GM12892 (cell line): Measurements from ENCODE around the gene AANAT.
A peak's percentile ranks its signal among the peaks of the same experiment; 100 is the strongest.

Source experiments
- DNase-seq: peaks from one replicate; pipeline ENCODE4 v3.0.0; 2011; ENCODE audit not compliant: insufficient read length
- FAIRE-seq: peaks from 2 replicates; lab custom pipeline; 2011; peaks lifted over from hg19 to GRCh38; lab: Jason Lieb, UNC
- POLR2A ChIP-seq: IDR thresholded peaks from 2 replicates; pipeline ENCODE4 v1.6.1; 2011; ENCODE audit warnings: low read depth, low read length, control low read depth
- POLR2AphosphoS5 ChIP-seq: IDR thresholded peaks from 2 replicates; pipeline ENCODE4 v1.6.1; 2011; ENCODE audit warnings: low read depth, low read length, control low read depth
- TAF1 ChIP-seq: IDR thresholded peaks from 2 replicates; pipeline ENCODE4 v1.6.1; 2011; ENCODE audit warnings: low read depth, mild to moderate bottlenecking, control low read depth, low read length, borderline replicate concordance

Gene AANAT

DNA sequence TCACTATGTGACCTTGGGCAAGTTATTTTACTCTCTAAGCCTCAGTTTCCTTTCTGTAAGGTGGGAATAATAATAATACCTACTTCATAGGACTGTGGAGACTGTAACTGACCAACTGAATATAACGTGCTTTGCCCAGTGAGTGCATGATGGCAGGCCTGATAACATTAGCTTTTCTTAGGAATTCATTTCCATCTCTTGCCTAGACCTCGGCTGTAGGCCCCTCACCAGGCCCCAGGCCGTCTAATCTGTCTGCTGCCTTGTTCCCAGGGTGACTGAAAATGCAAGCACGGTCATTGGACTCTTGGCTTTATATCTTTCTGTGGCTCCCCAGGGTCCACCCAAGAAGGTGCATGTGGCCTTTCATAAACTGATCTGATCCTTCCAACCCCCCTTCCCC is 7.7 kb upstream of the AANAT start:
- DNase-seq (no peak), FAIRE-seq (no peak)
- TF ChIP-seq TAF1 (no peak), POLR2AphosphoS5 (no peak), POLR2A (no peak)

GRCh38 chr17:76461765-76462555 is 5.4 kb upstream of the AANAT start:
- DNase-seq, result no peak
- TF ChIP-seq POLR2A (no peak), TAF1 (no peak), POLR2AphosphoS5 (no peak)
- no peak for FAIRE-seq

GRCh38 chr17:76462556-76463290 is 4.7 kb upstream of the AANAT start:
- DNase-seq, result no peak
- TF ChIP-seq POLR2AphosphoS5 (no peak), POLR2A (no peak), TAF1 (no peak)
- FAIRE-seq, result no peak

DNA sequence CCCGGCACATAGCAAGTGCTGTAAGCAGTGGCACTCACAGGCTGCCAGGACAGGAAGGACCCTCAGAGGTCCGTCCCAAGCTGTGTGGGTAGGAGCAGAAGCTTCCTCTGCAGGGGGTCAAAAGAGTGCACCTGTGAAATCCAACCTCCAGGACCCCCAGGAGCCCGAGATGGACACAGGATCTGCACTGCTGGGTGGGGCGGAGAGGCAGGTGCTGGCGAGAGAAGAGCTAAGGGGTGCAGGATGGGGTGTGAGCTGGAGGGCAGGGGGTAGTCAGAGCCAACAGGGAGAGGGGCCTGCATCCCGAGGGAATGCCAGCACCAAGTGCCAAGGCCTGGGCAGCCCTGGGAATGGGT is 650 bp upstream of the AANAT start:
- DNase-seq (no peak), FAIRE-seq (no peak)
- TF ChIP-seq POLR2A (no peak), TAF1 (no peak), POLR2AphosphoS5 (no peak)

DNA sequence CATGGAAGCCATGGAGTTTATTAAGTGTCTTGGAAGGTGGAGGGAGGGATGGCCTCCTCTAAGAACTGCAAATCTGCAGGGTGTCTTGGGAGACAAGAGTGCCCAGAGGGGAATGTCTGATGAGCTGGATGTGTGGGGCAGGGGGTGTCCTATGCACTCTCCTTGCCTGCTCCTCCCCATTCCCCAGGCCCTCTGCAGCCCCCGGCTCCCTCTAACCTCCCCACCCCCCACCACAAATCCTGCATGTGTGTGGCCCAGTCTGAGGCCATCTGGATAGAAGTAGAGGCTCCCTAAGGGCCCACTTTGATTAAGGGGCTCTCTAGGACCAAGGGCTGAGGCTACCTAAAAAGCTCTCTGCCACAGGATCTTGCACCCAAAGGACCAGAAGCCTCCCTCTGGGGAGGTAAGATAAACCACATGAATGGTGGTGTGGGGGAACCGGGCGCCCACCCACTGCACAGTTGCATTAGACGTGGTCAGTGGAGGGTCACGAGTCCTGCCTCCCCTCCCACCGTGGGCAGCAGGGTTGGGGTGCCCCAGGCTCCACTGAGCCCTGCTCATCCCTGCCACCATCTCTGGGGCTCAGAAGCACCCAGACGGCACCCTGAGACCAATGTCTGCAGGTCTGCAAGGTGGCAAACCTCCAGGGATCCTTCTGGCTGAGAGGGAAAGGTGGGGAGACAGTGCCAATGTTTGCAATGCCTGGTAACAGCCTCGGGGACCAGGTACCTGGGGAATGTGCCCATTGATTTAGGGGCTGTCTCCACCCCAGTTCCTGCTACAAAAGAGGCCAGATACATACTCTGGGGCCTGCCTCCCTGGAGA is 618 bp downstream of the AANAT start:
- TF ChIP-seq TAF1, result no peak
- no peak for TF ChIP-seq POLR2AphosphoS5
- TF ChIP-seq POLR2A, result no peak
- FAIRE-seq (no peak), DNase-seq (no peak)

DNA sequence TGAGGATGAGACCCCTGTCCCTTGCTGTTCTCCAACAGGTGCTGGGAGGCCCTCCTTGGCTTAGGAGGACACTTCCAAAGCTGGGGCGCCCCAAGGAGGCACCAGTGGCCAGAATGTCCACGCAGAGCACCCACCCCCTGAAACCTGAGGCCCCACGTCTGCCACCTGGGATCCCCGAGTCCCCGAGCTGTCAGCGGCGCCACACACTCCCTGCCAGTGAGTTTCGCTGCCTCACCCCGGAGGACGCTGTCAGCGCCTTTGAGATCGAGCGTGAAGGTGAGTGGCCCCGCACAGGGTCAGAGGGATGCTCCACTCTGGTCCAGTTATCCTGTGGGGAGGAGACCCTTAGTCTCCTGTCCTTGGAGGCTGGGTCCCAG is 1.2 kb downstream of the AANAT start:
- TF ChIP-seq TAF1 (no peak), POLR2A (no peak), POLR2AphosphoS5 (no peak)
- no peak for DNase-seq
- FAIRE-seq, result no peak

- no peak for TF ChIP-seq TAF1
- no peak for TF ChIP-seq POLR2AphosphoS5
- TF ChIP-seq POLR2A, result 0 out of 2 replicates have a peak, but pooled peaks have one; percentile 12
- DNase-seq, result no peak
- no peak for FAIRE-seq
Measured at GRCh38 chr17:76469076-76469990, 1.9 kb downstream of the AANAT start.

DNA sequence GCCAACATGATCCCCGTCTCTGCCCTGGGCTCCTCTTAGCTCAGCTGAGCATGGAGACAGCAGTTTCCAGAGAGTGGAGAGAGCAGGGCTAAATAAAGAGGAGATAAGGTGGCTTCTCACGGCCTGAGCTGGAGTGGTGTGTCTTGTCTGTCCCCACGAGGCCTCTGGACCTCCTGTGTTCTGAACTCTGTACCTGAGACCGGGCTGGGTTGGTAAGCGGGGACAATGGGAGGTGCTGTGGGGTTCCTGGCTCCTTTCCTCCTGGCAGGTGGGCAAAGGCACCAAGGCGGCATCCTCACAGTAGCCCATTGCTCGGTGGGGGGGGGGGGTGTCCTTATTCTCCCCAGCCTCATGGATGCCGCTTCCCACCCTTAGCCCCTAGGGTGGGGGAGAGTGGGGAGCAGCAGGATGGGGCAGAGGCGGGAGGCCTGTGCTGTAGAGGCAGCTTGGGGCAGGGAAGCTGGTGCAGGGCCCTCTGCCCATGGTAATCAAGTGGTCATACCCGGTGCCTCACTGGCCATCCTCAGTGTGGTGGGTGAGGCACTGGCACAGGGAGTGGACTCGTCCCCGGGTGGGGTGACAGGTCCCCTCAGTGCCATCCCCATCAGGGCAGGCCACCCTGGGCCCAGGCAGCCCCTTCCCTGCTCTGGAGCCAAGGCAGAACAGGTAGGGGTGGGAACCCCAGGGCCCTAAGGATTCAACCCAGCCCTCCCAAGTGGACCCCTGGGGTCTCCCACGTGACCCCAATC is 2.8 kb downstream of the AANAT start:
- TF ChIP-seq POLR2AphosphoS5, result no peak
- no peak for TF ChIP-seq POLR2A
- no peak for TF ChIP-seq TAF1
- no peak for DNase-seq
- FAIRE-seq, result no peak

DNA sequence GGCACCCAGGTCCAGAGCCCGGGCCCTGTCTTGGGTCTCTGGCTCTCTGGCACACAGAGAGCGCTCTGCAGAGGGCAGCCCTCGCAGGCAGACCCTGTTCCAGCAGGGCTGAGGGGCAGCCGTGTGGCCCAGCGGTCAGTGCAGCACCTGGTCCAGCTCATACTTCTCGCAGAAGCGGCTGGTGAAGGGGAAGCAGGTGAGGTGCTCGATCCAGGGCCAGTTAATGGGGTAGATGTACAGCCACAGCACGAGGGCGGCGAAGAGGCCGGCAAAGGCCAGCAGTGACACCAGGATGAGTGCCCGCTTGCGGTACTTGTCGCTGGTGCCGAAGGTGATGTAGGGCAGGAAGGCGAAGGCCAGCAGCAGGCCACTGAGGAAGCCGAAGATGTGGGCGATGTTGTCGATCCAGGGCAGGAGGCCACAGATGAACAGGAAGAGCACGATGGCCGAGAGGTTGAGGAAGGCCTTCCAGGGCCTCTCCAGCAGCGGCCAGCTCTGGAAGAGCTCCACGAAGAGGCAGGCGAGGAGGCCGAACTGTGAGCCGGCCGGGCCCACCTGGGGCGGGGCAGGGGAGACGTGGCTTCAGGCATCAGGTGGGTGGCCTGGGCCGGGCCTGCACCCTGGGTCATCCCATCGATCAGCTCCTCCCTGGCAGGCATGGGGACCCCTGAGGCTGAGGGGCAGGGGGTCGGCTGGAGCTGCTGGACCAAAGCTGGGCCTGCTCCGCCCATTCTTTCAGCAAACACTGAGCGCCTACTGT is 4.3 kb downstream of the AANAT start:
- no peak for DNase-seq
- FAIRE-seq, result no peak
- no peak for TF ChIP-seq TAF1
- TF ChIP-seq POLR2A, result no peak
- no peak for TF ChIP-seq POLR2AphosphoS5

DNA sequence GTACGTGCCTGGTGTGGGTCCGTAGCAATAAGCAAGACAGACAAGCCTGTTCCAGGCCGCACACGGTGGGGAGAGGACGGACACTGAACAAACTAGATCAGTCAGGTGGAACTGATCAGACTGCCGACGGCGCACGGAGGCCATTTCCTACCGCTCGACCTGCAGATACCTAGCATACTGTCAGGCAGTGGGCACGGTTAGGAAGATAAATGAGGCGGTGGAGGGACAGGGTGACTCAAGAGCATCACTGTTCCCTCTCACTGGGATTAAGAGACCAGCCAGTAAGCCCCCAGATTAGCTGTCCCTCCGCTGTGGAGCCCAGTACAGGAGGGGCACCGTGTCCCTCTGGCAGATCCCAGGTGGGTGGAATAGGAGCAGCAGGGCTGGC is 4.8 kb downstream of the AANAT start:
- no peak for TF ChIP-seq POLR2AphosphoS5
- no peak for TF ChIP-seq TAF1
- no peak for TF ChIP-seq POLR2A

GRCh38 chr17:76472726-76473125 is 5.3 kb downstream of the AANAT start:
- TF ChIP-seq TAF1 (no peak), POLR2AphosphoS5 (no peak), POLR2A (no peak)
- no peak for FAIRE-seq

More for the DNA sequence above, 4.8 kb downstream of the AANAT start:
- FAIRE-seq (no peak), DNase-seq (no peak)

More at GRCh38 chr17:76472726-76473125, 5.3 kb downstream of the AANAT start:
- no peak for DNase-seq
